Central memory CD8-positive, alpha-beta T cell (primary cell): ENCODE results near the gene RCE1.

Experiments
- ATAC-seq: fragments of 150-1000 bp; cut with Tn5 transposase; replicated peaks from 2 replicates; pipeline ENCODE4 v1.10.0; 2022; ENCODE audit warnings: mild to moderate bottlenecking, moderate FRiP score, moderate number of reproducible peaks; ENCODE audit not compliant: poor library complexity, severe bottlenecking; ENCODE audit errors: extremely low read depth
- DNase-seq, 2 donors: peaks; one replicate each; pipeline ENCODE4 v3.0.0; 2021; ENCODE audit warnings: low spot score in 2 of 2
- H3K27ac Mint-ChIP-seq: one replicate; pipeline ENCODE4 v1.8.0; 2022; ENCODE audit warnings: low read depth, mild to moderate bottlenecking, moderate library complexity, mixed read lengths
- H3K27me3 Mint-ChIP-seq: one replicate; pipeline ENCODE4 v1.8.0; 2022; ENCODE audit warnings: mixed read lengths
- H3K36me3 Mint-ChIP-seq: one replicate; pipeline ENCODE4 v1.8.0; 2022; ENCODE audit warnings: mild to moderate bottlenecking, moderate library complexity, mixed read lengths; ENCODE audit not compliant: insufficient read depth
- H3K4me1 Mint-ChIP-seq: one replicate; pipeline ENCODE4 v1.8.0; 2022; ENCODE audit warnings: mixed read lengths
- H3K4me3 Mint-ChIP-seq: one replicate; pipeline ENCODE4 v1.8.0; 2022; ENCODE audit warnings: mild to moderate bottlenecking, moderate library complexity, mixed read lengths
- H3K9me3 Mint-ChIP-seq: one replicate; pipeline ENCODE4 v1.8.0; 2022; ENCODE audit warnings: mixed read lengths

The RCE1 gene

GRCh38 chr11:66870131-66870530, 26.9 kb downstream of the RCE1 start:
- ATAC-seq (no peak), DNase-seq (no peak)
- Mint-ChIP-seq H3K4me1 (peaks cover 5% of the 10 kb centered on the region), H3K9me3 (no peaks in the 10 kb centered on the region), H3K36me3 (no peaks in the 10 kb centered on the region), H3K27me3 (no peaks in the 10 kb centered on the region), H3K4me3 (no peak overlapping the region), H3K27ac (no peak overlapping the region)

DNA sequence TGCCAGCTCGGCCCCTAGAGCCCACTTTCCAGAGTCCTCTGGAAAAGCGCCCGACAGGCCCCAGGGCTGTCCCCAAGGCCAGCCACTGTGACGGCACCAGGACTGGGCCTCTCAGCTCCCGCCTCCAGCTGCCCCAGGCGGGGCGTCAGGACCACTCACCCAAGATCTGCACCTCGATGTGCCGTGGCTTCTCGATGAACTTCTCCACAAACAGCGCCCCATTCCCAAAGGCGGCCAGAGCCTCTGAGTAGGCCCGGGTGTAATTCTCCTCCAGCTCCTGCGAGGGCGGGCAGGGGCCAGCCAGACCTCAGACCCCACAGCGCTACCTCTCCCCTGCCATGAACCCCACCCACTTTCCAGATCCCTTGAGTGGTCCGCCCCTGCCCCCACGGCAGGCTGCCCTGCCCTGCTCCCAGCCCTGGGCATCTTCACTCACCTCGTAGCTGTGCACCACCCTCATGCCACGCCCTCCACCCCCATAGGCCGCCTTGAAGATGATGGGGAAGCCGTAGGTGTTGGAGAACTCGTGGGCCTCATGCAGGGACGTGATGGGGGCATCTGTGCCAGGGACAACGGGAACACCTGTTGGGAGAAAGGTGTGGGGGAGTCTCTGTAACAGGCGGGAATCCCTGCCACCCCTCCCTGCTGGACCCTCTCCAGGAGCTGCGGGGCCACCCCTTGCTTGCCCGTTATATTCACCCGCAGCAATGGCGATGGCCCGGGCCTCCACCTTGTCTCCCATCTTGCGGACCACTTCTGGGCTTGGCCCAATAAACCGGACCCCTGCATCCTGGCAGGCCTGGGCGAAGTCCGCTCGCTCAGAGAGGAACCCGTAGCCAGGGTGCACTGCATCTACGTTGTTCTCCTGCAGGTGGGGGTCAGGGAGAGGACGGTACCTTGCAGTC, 27.6 kb downstream of the RCE1 start:
- no peak for DNase-seq
- Mint-ChIP-seq H3K27ac (no peak overlapping the region), H3K4me3 (no peak overlapping the region), H3K27me3 (no peaks in the 10 kb centered on the region), H3K36me3 (no peaks in the 10 kb centered on the region), H3K4me1 (peaks cover 5% of the 10 kb centered on the region), H3K9me3 (no peaks in the 10 kb centered on the region)
- ATAC-seq: no peak

DNA sequence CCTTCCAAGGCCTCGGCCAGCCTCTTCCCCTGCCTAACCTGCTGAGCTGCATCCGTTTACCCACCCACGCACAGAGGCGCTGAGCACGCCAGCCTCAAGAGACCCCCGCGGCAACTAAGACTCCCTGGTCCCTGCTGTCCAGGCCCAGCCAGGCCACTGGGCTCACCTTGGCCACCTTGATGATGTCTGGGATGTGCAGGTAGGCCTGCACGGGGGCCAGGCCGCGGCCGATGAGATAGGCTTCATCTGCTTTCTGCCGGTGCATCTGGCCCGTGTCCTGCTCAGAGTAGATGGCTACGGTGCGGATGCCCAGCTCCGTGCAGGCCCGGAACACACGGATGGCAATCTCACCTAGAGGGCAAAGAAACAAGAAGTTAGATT, 28.3 kb downstream of the RCE1 start:
- Mint-ChIP-seq H3K27me3 (no peaks in the 10 kb centered on the region), H3K9me3 (no peaks in the 10 kb centered on the region), H3K4me1 (peaks cover 5% of the 10 kb centered on the region), H3K27ac (no peak overlapping the region), H3K36me3 (no peaks in the 10 kb centered on the region), H3K4me3 (no peak overlapping the region)
- ATAC-seq (no peak), DNase-seq (no peak)

DNA sequence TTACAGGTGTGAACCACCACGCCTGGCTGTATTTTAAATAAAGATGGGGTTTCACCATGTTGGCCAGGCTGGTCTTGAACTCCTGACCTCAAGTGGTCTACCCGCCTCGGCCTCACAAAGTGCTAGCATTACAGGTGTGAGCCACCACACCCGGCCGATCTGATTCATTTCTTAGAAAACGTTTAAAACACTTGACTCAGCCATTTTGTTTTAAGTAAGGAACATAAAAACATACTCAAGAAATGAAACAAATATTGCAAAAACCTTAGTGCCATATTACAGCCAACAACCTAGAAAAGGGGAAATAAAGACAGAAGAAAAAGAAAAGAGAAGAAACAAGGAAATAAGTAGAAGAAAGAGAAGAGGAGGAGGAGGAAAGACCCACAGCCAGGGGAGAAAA, 31.0 kb downstream of the RCE1 start:
- no peaks in the 10 kb centered on the region for H3K9me3 Mint-ChIP-seq
- no peak overlapping the region for H3K27ac Mint-ChIP-seq
- no peaks in the 10 kb centered on the region for H3K36me3 Mint-ChIP-seq
- ATAC-seq (no peak), DNase-seq (no peak)
- no peak overlapping the region for H3K4me3 Mint-ChIP-seq
- H3K27me3 Mint-ChIP-seq: no peaks in the 10 kb centered on the region
- no peaks in the 10 kb centered on the region for H3K4me1 Mint-ChIP-seq

DNA sequence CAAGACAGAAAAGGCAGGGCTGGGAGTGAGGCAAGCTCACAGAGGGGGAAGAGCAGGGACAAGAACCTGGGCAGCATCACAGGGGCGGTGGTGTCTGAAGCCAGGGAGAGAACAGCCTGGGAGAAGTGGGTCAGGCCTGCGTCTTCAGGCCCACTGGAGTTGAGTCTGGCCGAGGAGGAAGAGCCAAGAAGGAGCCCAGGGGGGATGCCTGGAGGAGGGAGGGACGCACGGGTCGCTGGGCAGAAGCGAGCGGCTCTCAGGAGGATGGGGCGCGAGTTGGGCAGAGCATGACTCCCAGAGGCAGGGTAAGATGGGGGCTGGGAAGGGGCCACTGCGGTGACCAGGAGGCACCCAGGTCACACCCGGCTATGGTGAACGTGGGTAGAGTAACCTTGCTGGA, 32.1 kb downstream of the RCE1 start:
- peaks cover 4% of the 10 kb centered on the region for H3K4me1 Mint-ChIP-seq
- H3K27me3 Mint-ChIP-seq: no peaks in the 10 kb centered on the region
- H3K36me3 Mint-ChIP-seq: no peaks in the 10 kb centered on the region
- DNase-seq (no peak), ATAC-seq (no peak)
- H3K27ac Mint-ChIP-seq: no peak overlapping the region
- H3K4me3 Mint-ChIP-seq: no peak overlapping the region
- H3K9me3 Mint-ChIP-seq: no peaks in the 10 kb centered on the region

GRCh38 chr11:66877588-66878385, 34.5 kb downstream of the RCE1 start:
- ATAC-seq (no peak), DNase-seq (no peak)
- Mint-ChIP-seq H3K9me3 (no peaks in the 10 kb centered on the region), H3K27me3 (no peaks in the 10 kb centered on the region), H3K4me1 (peaks cover 16% of the 10 kb centered on the region), H3K4me3 (no peak overlapping the region), H3K36me3 (no peaks in the 10 kb centered on the region), H3K27ac (no peak overlapping the region)

DNA sequence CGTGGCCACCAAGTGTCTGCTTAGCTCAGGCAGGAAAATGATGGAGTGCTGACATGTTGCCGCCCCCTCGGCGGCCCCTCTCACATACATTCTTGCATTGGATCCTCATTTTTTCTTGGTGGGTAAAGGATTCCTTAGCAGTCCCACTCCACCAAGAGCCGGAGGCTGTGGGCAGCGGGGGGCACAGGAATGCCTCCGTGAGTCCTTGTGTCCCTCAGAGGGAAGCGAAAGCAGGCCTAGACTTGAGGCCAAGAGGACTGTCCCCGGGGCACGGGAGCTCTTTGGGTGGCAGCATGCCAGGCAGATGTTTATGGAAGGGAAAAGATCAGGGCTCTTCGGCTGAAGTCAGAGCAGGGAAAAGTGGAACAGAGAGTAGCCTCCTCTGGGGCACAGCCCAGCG, 35.2 kb downstream of the RCE1 start:
- DNase-seq (no peak), ATAC-seq (no peak)
- no peak overlapping the region for H3K4me3 Mint-ChIP-seq
- no peaks in the 10 kb centered on the region for H3K27me3 Mint-ChIP-seq
- H3K9me3 Mint-ChIP-seq: no peaks in the 10 kb centered on the region
- no peak overlapping the region for H3K27ac Mint-ChIP-seq
- H3K4me1 Mint-ChIP-seq: peaks cover 16% of the 10 kb centered on the region
- no peaks in the 10 kb centered on the region for H3K36me3 Mint-ChIP-seq

GRCh38 chr11:66879000-66879399, 35.8 kb downstream of the RCE1 start:
- Mint-ChIP-seq H3K4me3 (no peak overlapping the region), H3K4me1 (peaks cover 16% of the 10 kb centered on the region), H3K27ac (no peak overlapping the region), H3K36me3 (no peaks in the 10 kb centered on the region), H3K27me3 (no peaks in the 10 kb centered on the region), H3K9me3 (no peaks in the 10 kb centered on the region)
- ATAC-seq: no peak
- no peak for DNase-seq

GRCh38 chr11:66879583-66879982, 36.3 kb downstream of the RCE1 start:
- peaks cover 16% of the 10 kb centered on the region for H3K4me1 Mint-ChIP-seq
- H3K9me3 Mint-ChIP-seq: no peaks in the 10 kb centered on the region
- no peak overlapping the region for H3K27ac Mint-ChIP-seq
- DNase-seq (no peak), ATAC-seq (no peak)
- H3K27me3 Mint-ChIP-seq: no peaks in the 10 kb centered on the region
- H3K36me3 Mint-ChIP-seq: no peaks in the 10 kb centered on the region
- H3K4me3 Mint-ChIP-seq: no peak overlapping the region

DNA sequence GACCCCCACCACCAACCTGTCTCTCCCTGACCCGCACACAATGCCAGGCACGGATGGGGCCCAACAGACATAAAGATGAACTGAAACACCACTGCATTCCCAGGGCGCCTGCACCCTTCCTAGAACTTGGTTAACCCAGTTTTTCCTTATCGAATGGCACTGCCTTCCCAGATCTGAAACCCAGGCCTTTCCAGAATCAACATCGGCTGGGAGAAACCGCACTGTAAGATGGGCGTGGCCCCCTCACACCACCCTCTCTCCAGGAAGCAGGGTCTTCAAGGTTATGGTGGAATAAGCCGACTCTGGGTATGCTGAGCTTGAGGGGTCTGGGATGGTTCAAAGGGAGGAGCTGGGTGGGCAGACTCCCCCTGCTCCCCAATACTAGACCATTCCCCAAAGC, 36.8 kb downstream of the RCE1 start:
- no peak overlapping the region for H3K27ac Mint-ChIP-seq
- peaks cover 16% of the 10 kb centered on the region for H3K4me1 Mint-ChIP-seq
- no peaks in the 10 kb centered on the region for H3K27me3 Mint-ChIP-seq
- no peak for ATAC-seq
- no peaks in the 10 kb centered on the region for H3K36me3 Mint-ChIP-seq
- no peak overlapping the region for H3K4me3 Mint-ChIP-seq
- no peaks in the 10 kb centered on the region for H3K9me3 Mint-ChIP-seq
- DNase-seq: no peak

DNA sequence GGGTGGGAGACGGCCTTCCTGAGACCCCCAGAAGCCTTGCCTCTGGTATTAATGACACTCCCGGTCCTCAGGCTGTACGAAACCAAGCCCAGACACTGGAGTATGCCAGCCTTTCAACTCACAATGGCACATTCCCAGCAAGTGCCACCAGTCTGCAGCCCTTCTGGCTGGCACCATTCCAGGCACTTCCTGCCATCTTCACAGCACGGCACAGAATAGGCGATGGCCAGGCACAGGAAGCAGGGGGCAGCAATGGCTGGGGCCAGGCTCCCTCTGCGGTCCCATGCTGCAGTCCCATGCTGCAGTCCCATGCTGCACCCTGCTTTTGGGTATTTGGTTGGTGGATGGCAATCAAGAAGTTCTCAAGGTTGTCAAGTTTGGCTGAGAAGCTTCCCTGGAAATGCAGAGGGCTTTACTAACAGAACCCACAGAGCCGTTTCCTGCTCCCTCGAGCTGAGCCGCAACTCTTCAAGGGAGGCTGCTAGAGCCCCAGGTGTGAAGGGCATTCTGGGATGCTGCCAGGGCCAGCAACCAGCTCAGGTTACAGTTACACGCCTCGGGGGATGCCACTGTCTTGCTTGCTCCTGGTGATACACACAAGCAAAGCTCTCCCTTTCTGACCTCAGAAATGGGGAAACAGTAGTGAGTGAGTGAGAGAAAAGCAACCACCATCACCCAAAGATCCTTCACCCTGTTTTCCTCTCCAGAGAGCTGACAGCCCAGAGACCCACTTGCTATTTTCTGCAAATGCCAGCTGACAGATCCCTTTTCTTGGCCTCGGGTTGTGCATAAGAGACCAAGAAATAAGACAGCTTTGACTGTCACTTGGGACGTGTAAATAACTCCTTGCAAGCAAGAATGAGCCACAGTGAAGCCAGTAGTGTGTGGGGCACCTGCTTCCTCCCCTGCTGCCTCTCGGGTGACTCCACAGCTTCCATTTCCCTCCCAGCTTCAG, 37.5 kb downstream of the RCE1 start:
- H3K4me1 Mint-ChIP-seq: peaks cover 16% of the 10 kb centered on the region
- peak overlapping the region; percentile 11 for H3K4me3 Mint-ChIP-seq
- no peaks in the 10 kb centered on the region for H3K36me3 Mint-ChIP-seq
- peak; percentile 36 for ATAC-seq
- DNase-seq: no peak
- no peaks in the 10 kb centered on the region for H3K27me3 Mint-ChIP-seq
- H3K9me3 Mint-ChIP-seq: no peaks in the 10 kb centered on the region
- no peak overlapping the region for H3K27ac Mint-ChIP-seq

DNA sequence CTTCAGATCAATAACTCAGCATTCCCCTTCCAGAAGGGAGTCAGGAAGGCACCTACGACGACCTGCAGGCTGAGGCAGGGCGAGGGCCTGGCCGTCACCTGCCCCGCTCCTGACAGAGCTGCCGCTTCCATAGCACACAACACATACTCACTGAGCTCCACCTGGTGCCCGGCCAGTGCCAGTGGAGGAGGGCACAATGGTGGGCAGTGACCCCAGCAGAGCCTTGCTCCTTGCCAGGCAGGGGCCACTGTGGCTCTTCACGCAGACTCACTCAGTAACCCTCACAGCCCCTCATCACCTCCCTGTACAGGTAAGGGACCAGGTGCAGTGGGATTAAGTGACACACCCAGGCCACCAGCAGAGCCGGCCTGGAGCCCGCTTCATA, 38.2 kb downstream of the RCE1 start:
- DNase-seq (no peak), ATAC-seq (no peak)
- Mint-ChIP-seq H3K4me1 (peaks cover 16% of the 10 kb centered on the region), H3K27me3 (no peaks in the 10 kb centered on the region), H3K9me3 (no peaks in the 10 kb centered on the region), H3K36me3 (no peaks in the 10 kb centered on the region), H3K4me3 (no peak overlapping the region), H3K27ac (no peak overlapping the region)
